ENCODE measurements around the gene SCN10A. TPM values are rescaled to one million over a fixed set of nuclear protein-coding genes. Genes with fewer than 3 reads are reported as not detected.

SCN10A gene
- total and polyA plus RNA-seq, 9 of the 15 experiments (the other 6 are each of a cell fraction or from before 2014, with no cell fraction given) = not detected

GRCh38 chr3:38793721-38794120 lies 22.3 kb downstream of the SCN10A start:
- ATAC-seq (no peak), FAIRE-seq (no peak), DNase-seq (ENCODE audit: extremely low read depth in 1 of 4, low spot score in 3 of 4) (no peak)
- no peaks in the 10 kb centered on the region for H3K9me3 ChIP-seq (replicated peaks; ENCODE audit: control insufficient read depth, insufficient read depth, low read depth, low read length)
- no peaks in the 10 kb centered on the region for H3K36me3 ChIP-seq (ENCODE audit: control insufficient read depth, insufficient read depth, low read length)
- no peaks in the 10 kb centered on the region for H3K27me3 ChIP-seq (ENCODE audit: control insufficient read depth in 2 of 2, insufficient read depth in 2 of 2, low read length in 2 of 2)
- ChIA-PET CTCF (ENCODE audit: low intra/inter-chr PET ratio) (no interaction called here), POLR2A (no interaction called here)
- intact Hi-C loops (cut with micrococcal nuclease) (no loop called here), in situ Hi-C loops (cut with MboI) (no loop called here)
- H3K27ac ChIP-seq (ENCODE audit: extremely low read depth, low read depth, low read length) = no peak overlapping the region
- H3K4me2 ChIP-seq (ENCODE audit: insufficient read depth, low read length) = no peak overlapping the region
- H2AFZ ChIP-seq (ENCODE audit: low read depth, low read length) = no peak overlapping the region
- H3K4me3 ChIP-seq = no peak overlapping the region
- H3K9me1 ChIP-seq (ENCODE audit: control insufficient read depth, insufficient read depth, low read length) = no peaks in the 10 kb centered on the region
- H3K9ac ChIP-seq (ENCODE audit: insufficient read depth in 1 of 2, low read depth in 2 of 2, low read length in 2 of 2) = no peak overlapping the region
- TF ChIP-seq ZNF23 (CRISPR knock-in tag; IDR thresholded peaks at IDR 0.05) (no peak), ETV5 (CRISPR knock-in tag; IDR thresholded peaks at IDR 0.05; ENCODE audit: low read depth) (no peak)
- 2% methylated on average over 8 of the region's 8 CpGs for WGBS (ENCODE audit: insufficient coverage, low coverage, missing lambda C conversion rate)
- H3K4me1 ChIP-seq (replicated peaks in 1 of 2; ENCODE audit: control insufficient read depth in 2 of 2, insufficient read depth in 2 of 2, low read length in 2 of 2) = no peaks in the 10 kb centered on the region
- H3K79me2 ChIP-seq (ENCODE audit: control insufficient read depth, insufficient read depth, low read length) = no peaks in the 10 kb centered on the region
- H4K20me1 ChIP-seq (replicated peaks; ENCODE audit: control insufficient read depth, insufficient read depth, low read length) = no peaks in the 10 kb centered on the region
- BruUV-seq (replicated peaks) = no TSS peak

GRCh38 chr3:38792983-38793382 lies 23.0 kb downstream of the SCN10A start:
- no peaks in the 10 kb centered on the region for H3K9me1 ChIP-seq (ENCODE audit: control insufficient read depth, insufficient read depth, low read length)
- intact Hi-C loops (cut with micrococcal nuclease) (no loop called here), in situ Hi-C loops (cut with MboI) (no loop called here)
- ChIA-PET CTCF (ENCODE audit: low intra/inter-chr PET ratio) (no interaction called here), POLR2A (no interaction called here)
- H3K27me3 ChIP-seq (ENCODE audit: control insufficient read depth in 2 of 2, insufficient read depth in 2 of 2, low read length in 2 of 2) = no peaks in the 10 kb centered on the region
- H3K9me3 ChIP-seq (replicated peaks; ENCODE audit: control insufficient read depth, insufficient read depth, low read depth, low read length) = no peaks in the 10 kb centered on the region
- no peak overlapping the region for H3K4me3 ChIP-seq
- H3K4me2 ChIP-seq (ENCODE audit: insufficient read depth, low read length) = no peak overlapping the region
- BruUV-seq (replicated peaks) = no TSS peak
- no peak for FAIRE-seq
- no peak overlapping the region for H3K27ac ChIP-seq (ENCODE audit: extremely low read depth, low read depth, low read length)
- no peak for DNase-seq (ENCODE audit: extremely low read depth in 1 of 4, low spot score in 3 of 4)
- no peak for ATAC-seq
- H3K79me2 ChIP-seq (ENCODE audit: control insufficient read depth, insufficient read depth, low read length) = no peaks in the 10 kb centered on the region
- no peak overlapping the region for H2AFZ ChIP-seq (ENCODE audit: low read depth, low read length)
- no peaks in the 10 kb centered on the region for H3K4me1 ChIP-seq (replicated peaks in 1 of 2; ENCODE audit: control insufficient read depth in 2 of 2, insufficient read depth in 2 of 2, low read length in 2 of 2)
- no peak overlapping the region for H3K9ac ChIP-seq (ENCODE audit: insufficient read depth in 1 of 2, low read depth in 2 of 2, low read length in 2 of 2)
- 0% methylated on average over 1 of the region's 1 CpG for WGBS (ENCODE audit: insufficient coverage, low coverage, missing lambda C conversion rate)
- H3K36me3 ChIP-seq (ENCODE audit: control insufficient read depth, insufficient read depth, low read length) = no peaks in the 10 kb centered on the region
- H4K20me1 ChIP-seq (replicated peaks; ENCODE audit: control insufficient read depth, insufficient read depth, low read length) = no peaks in the 10 kb centered on the region
- TF ChIP-seq MLLT1 (IDR thresholded peaks at IDR 0.05) (no peak), ATF3 (IDR thresholded peaks at IDR 0.05) (peak; percentile 50), ATF3 (CRISPR knock-in tag; conservative IDR thresholded peaks at IDR 0.05) (no peak), HOXB6 (CRISPR knock-in tag; IDR thresholded peaks at IDR 0.05; ENCODE audit: borderline replicate concordance) (no peak), NR2F6 (CRISPR knock-in tag; IDR thresholded peaks at IDR 0.05) (no peak), PATZ1 (CRISPR knock-in tag; IDR thresholded peaks at IDR 0.05; ENCODE audit: borderline replicate concordance) (no peak), CCAR2 (IDR thresholded peaks at IDR 0.05; ENCODE audit: low read depth, low read length) (no peak), CBX1 (IDR thresholded peaks at IDR 0.05; ENCODE audit: low read depth) (no peak), TCF3 (CRISPR knock-in tag; IDR thresholded peaks at IDR 0.05) (no peak), JUND (IDR thresholded peaks at IDR 0.05; ENCODE audit: borderline replicate concordance, low read depth, low read length) (no peak), JUND (tag; IDR thresholded peaks at IDR 0.05; ENCODE audit: borderline replicate concordance, low read depth, low read length) (peak; percentile 22; the same call in 1 of the 3 replicates)
